HepG2 (cell line): ENCODE results near the gene MRPL38. TPM values are rescaled to one million over a fixed set of nuclear protein-coding genes. Genes with fewer than 3 reads are reported as not detected.
A peak's percentile ranks its signal among the peaks of the same experiment; 100 is the strongest.

Experiments used
- KDM1A ChIP-seq: IDR thresholded peaks from 2 replicates; pipeline ENCODE4 v1.6.1; 2016; ENCODE audit warnings: missing compliant biosample characterization
- PCBP1 ChIP-seq: fragments of 200-400 bp; formaldehyde crosslinking; IDR thresholded peaks from 2 replicates; pipeline ENCODE4 v1.6.1; 2017; ENCODE audit warnings: mild to moderate bottlenecking, low read depth, low read length, borderline replicate concordance
- POLR2AphosphoS2 ChIP-seq: IDR thresholded peaks from 2 replicates; pipeline ENCODE4 v1.6.1; 2011; ENCODE audit warnings: low read depth, low read length, improper control_type of control experiment
- TBP ChIP-seq: sonication (generic); formaldehyde crosslinking; IDR thresholded peaks from 2 replicates; pipeline ENCODE4 v1.5.0; 2020; ENCODE audit warnings: missing genetic modification reagents
- TBX2 ChIP-seq: sonication (generic); formaldehyde crosslinking; IDR thresholded peaks from 2 replicates; pipeline ENCODE4 v1.5.0; 2020; ENCODE audit warnings: missing genetic modification reagents, mild to moderate bottlenecking, borderline replicate concordance
- ZEB1 ChIP-seq: IDR thresholded peaks from 2 replicates; pipeline ENCODE4 v1.6.1; 2012; ENCODE audit warnings: mild to moderate bottlenecking, low read depth, inconsistent platforms; ENCODE audit not compliant: insufficient replicate concordance
- ZFP36L1 ChIP-seq: sonication (generic); formaldehyde crosslinking; IDR thresholded peaks from 2 replicates; pipeline ENCODE4 v1.8.0; 2022; ENCODE audit warnings: mild to moderate bottlenecking, missing genetic modification reagents, moderate library complexity
- ZNF234 ChIP-seq: sonication (generic); formaldehyde crosslinking; conservative IDR thresholded peaks from 2 replicates; pipeline ENCODE4 v1.5.1; 2020; ENCODE audit warnings: mild to moderate bottlenecking, missing genetic modification reagents
- ZNF329 ChIP-seq: sonication (generic); formaldehyde crosslinking; IDR thresholded peaks from 2 replicates; pipeline ENCODE4 v1.9.0; 2021; ENCODE audit warnings: low read depth, mild to moderate bottlenecking, missing genetic modification reagents
- ZNF598 ChIP-seq: sonication (generic); formaldehyde crosslinking; IDR thresholded peaks from 2 replicates; pipeline ENCODE4 v1.5.1; 2020; ENCODE audit warnings: mild to moderate bottlenecking, missing genetic modification reagents, borderline replicate concordance
- ZNF605 ChIP-seq: sonication (generic); formaldehyde crosslinking; IDR thresholded peaks from 2 replicates; pipeline ENCODE4 v1.8.0; 2022; ENCODE audit warnings: mild to moderate bottlenecking, missing genetic modification reagents
- ZNF709 ChIP-seq: sonication (generic); formaldehyde crosslinking; IDR thresholded peaks from 2 replicates; pipeline ENCODE4 v1.5.0; 2020; ENCODE audit warnings: mild to moderate bottlenecking, missing genetic modification reagents
- ZNF83 ChIP-seq: sonication (generic); formaldehyde crosslinking; IDR thresholded peaks from 2 replicates; pipeline ENCODE4 v1.4.0; 2020; ENCODE audit warnings: missing genetic modification reagents, mild to moderate bottlenecking, borderline replicate concordance
- ZNF841 ChIP-seq: sonication (generic); formaldehyde crosslinking; IDR thresholded peaks from 2 replicates; pipeline ENCODE4 v1.8.1; 2023; ENCODE audit warnings: missing genetic modification reagents, borderline replicate concordance
- polyA plus RNA-seq, 8 experiments: library from polyadenylated mRNA; depleted of rRNA in 3 of 8; stranded (reverse) in 7 of 8; unstranded in 1 of 8; fragments of >200 nt; fragmentation: Illumina TruSeq in 4 of 8; extraction: Trizol in 4 of 8; gene quantifications; 2 replicates each; pipeline versions ENCODE4 v1.2.1 to v1.2.3, GENCODE V29; 2011 to 2016; ENCODE audit warnings: low read depth in 4 of 8, missing spikeins in 1 of 8, mixed read lengths in 1 of 8; ENCODE audit not compliant: insufficient read depth in 1 of 8
- total RNA-seq, 5 experiments: library from RNA; depleted of rRNA; stranded (reverse); fragments of >200 nt; fragmentation: Illumina TruSeq; extraction: Trizol; gene quantifications; 2 replicates each; pipeline ENCODE4 v1.2.3, GENCODE V29; 2016; ENCODE audit warnings: low read depth in 1 of 5
- TF ChIP-seq, protein P1 (sequence below): sonication (generic); formaldehyde crosslinking; IDR thresholded peaks from 2 replicates; pipeline ENCODE4 v1.4.0; 2020; ENCODE audit warnings: missing genetic modification reagents, borderline replicate concordance
- TF ChIP-seq, protein P2 (sequence below): IDR thresholded peaks from 2 replicates; pipeline ENCODE4 v1.6.1; 2016; ENCODE audit warnings: low read depth, control low read depth
- TF ChIP-seq, protein P3 (sequence below): sonication (generic); formaldehyde crosslinking; IDR thresholded peaks from 2 replicates; pipeline ENCODE4 v1.4.0; 2020; ENCODE audit warnings: mild to moderate bottlenecking, missing genetic modification reagents
- TF ChIP-seq, protein P4 (sequence below): sonication (generic); formaldehyde crosslinking; IDR thresholded peaks from 2 replicates; pipeline ENCODE4 v1.4.0; 2020; ENCODE audit warnings: mild to moderate bottlenecking, missing genetic modification reagents
- TF ChIP-seq, protein P5 (sequence below): sonication (generic); formaldehyde crosslinking; IDR thresholded peaks from 2 replicates; pipeline ENCODE4 v1.4.0; 2020; ENCODE audit warnings: mild to moderate bottlenecking, missing genetic modification reagents, borderline replicate concordance

MRPL38 gene
- total and polyA plus RNA-seq, 2 of the 13 experiments (the other 11 are each of a cell fraction or from before 2014, with no cell fraction given), result 83.7 to 125 TPM

DNA sequence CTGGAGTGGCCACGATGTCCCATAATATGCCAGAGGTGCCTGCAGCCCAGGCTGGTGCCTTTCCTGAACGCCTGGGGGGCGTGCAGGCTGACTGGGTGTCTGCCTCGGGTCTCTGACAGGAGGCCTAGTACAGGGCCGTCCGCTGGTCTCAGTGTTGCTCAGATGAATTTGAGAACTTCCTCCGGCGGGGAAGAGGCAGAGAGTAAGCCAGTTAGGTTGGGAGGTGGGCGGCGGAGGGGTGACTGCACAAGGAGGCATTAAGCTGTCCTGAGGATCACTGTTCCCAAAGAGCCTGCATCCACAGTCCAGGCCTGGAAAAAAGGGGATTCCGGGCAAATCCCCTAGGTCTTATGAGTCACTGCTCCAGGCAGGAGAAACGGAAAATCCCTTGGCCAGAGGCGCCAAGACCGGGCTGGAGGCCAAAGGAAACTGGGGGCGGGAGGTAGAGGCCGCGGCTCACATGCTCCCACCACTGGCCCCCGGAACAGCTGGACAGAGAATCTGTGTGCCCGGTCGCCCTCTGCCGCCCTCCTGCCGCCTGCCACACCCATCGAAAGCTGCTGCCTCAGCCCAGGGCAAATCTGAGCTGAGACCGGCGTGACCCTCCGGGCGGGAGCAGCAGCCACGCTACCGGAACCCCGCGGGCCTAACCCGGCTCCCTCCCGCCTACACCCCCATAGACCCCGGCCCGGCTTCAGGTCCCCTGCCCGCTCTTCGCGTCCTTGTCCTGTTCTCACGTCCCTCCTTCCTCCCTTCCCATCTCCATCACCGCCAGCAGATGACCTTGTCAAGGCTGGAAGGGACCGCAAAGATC, 27.5 kb downstream of the MRPL38 start (continued):
- 0 out of 2 replicates have a peak, but pooled peaks have one; percentile 76 for TF ChIP-seq PCBP1
- peak; percentile 59 for TF ChIP-seq ZEB1
- no peak for TF ChIP-seq KDM1A
- TF ChIP-seq, protein P1, sequence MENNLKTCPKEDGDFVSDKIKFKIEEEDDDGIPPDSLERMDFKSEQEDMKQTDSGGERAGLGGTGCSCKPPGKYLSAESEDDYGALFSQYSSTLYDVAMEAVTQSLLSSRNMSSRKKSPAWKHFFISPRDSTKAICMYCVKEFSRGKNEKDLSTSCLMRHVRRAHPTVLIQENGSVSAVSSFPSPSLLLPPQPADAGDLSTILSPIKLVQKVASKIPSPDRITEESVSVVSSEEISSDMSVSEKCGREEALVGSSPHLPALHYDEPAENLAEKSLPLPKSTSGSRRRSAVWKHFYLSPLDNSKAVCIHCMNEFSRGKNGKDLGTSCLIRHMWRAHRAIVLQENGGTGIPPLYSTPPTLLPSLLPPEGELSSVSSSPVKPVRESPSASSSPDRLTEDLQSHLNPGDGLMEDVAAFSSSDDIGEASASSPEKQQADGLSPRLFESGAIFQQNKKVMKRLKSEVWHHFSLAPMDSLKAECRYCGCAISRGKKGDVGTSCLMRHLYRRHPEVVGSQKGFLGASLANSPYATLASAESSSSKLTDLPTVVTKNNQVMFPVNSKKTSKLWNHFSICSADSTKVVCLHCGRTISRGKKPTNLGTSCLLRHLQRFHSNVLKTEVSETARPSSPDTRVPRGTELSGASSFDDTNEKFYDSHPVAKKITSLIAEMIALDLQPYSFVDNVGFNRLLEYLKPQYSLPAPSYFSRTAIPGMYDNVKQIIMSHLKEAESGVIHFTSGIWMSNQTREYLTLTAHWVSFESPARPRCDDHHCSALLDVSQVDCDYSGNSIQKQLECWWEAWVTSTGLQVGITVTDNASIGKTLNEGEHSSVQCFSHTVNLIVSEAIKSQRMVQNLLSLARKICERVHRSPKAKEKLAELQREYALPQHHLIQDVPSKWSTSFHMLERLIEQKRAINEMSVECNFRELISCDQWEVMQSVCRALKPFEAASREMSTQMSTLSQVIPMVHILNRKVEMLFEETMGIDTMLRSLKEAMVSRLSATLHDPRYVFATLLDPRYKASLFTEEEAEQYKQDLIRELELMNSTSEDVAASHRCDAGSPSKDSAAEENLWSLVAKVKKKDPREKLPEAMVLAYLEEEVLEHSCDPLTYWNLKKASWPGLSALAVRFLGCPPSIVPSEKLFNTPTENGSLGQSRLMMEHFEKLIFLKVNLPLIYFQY (CRISPR knock-in tag), result no peak
- no peak for TF ChIP-seq TBP (CRISPR knock-in tag)
- TF ChIP-seq, protein P2, sequence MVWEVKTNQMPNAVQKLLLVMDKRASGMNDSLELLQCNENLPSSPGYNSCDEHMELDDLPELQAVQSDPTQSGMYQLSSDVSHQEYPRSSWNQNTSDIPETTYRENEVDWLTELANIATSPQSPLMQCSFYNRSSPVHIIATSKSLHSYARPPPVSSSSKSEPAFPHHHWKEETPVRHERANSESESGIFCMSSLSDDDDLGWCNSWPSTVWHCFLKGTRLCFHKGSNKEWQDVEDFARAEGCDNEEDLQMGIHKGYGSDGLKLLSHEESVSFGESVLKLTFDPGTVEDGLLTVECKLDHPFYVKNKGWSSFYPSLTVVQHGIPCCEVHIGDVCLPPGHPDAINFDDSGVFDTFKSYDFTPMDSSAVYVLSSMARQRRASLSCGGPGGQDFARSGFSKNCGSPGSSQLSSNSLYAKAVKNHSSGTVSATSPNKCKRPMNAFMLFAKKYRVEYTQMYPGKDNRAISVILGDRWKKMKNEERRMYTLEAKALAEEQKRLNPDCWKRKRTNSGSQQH, result no peak; the same call in none of the 2 replicates
- TF ChIP-seq TBX2 (CRISPR knock-in tag), result peak; percentile 52
- TF ChIP-seq, protein P3, sequence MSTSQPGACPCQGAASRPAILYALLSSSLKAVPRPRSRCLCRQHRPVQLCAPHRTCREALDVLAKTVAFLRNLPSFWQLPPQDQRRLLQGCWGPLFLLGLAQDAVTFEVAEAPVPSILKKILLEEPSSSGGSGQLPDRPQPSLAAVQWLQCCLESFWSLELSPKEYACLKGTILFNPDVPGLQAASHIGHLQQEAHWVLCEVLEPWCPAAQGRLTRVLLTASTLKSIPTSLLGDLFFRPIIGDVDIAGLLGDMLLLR (CRISPR knock-in tag), result no peak; the same call in 1 of the 2 replicates
- TF ChIP-seq ZNF841, result 0 out of 2 replicates have a peak, but pooled peaks have one; percentile 73
- TF ChIP-seq ZNF83 (CRISPR knock-in tag), result no peak
- TF ChIP-seq ZNF598 (CRISPR knock-in tag), result no peak
- TF ChIP-seq ZFP36L1 (CRISPR knock-in tag), result no peak
- TF ChIP-seq, protein P4, sequence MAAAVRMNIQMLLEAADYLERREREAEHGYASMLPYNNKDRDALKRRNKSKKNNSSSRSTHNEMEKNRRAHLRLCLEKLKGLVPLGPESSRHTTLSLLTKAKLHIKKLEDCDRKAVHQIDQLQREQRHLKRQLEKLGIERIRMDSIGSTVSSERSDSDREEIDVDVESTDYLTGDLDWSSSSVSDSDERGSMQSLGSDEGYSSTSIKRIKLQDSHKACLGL (CRISPR knock-in tag), result no peak; the same call in 1 of the 2 replicates
- TF ChIP-seq, protein P5, sequence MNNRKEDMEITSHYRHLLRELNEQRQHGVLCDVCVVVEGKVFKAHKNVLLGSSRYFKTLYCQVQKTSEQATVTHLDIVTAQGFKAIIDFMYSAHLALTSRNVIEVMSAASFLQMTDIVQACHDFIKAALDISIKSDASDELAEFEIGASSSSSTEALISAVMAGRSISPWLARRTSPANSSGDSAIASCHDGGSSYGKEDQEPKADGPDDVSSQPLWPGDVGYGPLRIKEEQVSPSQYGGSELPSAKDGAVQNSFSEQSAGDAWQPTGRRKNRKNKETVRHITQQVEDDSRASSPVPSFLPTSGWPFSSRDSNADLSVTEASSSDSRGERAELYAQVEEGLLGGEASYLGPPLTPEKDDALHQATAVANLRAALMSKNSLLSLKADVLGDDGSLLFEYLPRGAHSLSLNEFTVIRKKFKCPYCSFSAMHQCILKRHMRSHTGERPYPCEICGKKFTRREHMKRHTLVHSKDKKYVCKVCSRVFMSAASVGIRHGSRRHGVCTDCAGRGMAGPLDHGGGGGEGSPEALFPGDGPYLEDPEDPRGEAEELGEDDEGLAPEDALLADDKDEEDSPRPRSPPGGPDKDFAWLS, result no peak
- no peak for TF ChIP-seq ZNF329 (CRISPR knock-in tag)
- TF ChIP-seq ZNF709, result no peak; the same call in 1 of the 2 replicates
- no peak for TF ChIP-seq ZNF234 (CRISPR knock-in tag)
- TF ChIP-seq ZNF605 (CRISPR knock-in tag), result peak; percentile 45
- no peak for TF ChIP-seq POLR2AphosphoS2
